Sigmoid colon (tissue), 7 donors: ENCODE results near the gene LAMB3. TPM values are rescaled to one million over a fixed set of nuclear protein-coding genes. Genes with fewer than 3 reads are reported as not detected.

ENCODE experiments used
- DNase-seq: peaks from one replicate; pipeline ENCODE4 v3.0.0-alpha.2; 2019
- H3K27ac ChIP-seq, 4 donors: fragments of 200-600 bp; sonication (generic); one replicate each; pipeline ENCODE4 v1.5.1; 2016 to 2019; ENCODE audit warnings: mild to moderate bottlenecking in 1 of 4
- H3K27me3 ChIP-seq, 3 donors: fragments of 200-600 bp; sonication (generic); one replicate each; pipeline ENCODE4 v1.5.1; 2019; ENCODE audit warnings: mild to moderate bottlenecking in 1 of 3
- H3K36me3 ChIP-seq, 4 donors: fragments of 200-600 bp; sonication (generic); one replicate each; pipeline ENCODE4 v1.5.1; 2016 to 2019
- H3K4me1 ChIP-seq, 4 donors: fragments of 200-600 bp; sonication (generic); one replicate each; pipeline ENCODE4 v1.5.1; 2017 to 2019
- H3K4me3 ChIP-seq, 4 donors: fragments of 200-600 bp; sonication (generic); one replicate each; pipeline ENCODE4 v1.5.1; 2017 to 2019; ENCODE audit warnings: mild to moderate bottlenecking in 2 of 4, moderate library complexity in 1 of 4
- H3K9me3 ChIP-seq, 4 donors: fragments of 200-600 bp in 3 of 4; sonication (generic) in 3 of 4; one replicate each; pipeline versions ENCODE4 v1.5.1 to v1.6.1; 2013 to 2019
- EP300 ChIP-seq, 4 donors: sonication (generic); formaldehyde crosslinking; IDR thresholded peaks; one replicate each; pipeline ENCODE4 v1.6.1; 2017; ENCODE audit warnings: antibody characterized with exemption in 4 of 4
- POLR2A ChIP-seq, 2 donors: fragments of 450-650 bp; IDR thresholded peaks; one replicate each; pipeline ENCODE4 v1.6.1; 2016; ENCODE audit warnings: antibody characterized with exemption in 2 of 2, mild to moderate bottlenecking in 2 of 2, moderate library complexity in 2 of 2
- POLR2AphosphoS5 ChIP-seq, 4 donors: sonication (generic); formaldehyde crosslinking; IDR thresholded peaks; one replicate each; pipeline ENCODE4 v1.6.1; 2017; ENCODE audit warnings: antibody characterized with exemption in 4 of 4
- WGBS, 2 donors: extraction: QIAGEN DNeasy Blood & Tissue Kit; methylation state at CpG; one replicate each; pipeline ENCODE4 v1.1.7; 2013; 5-methylcytosine and 5-hydroxymethylcytosine counted together
- intact Hi-C: fragments of 100-400 bp; cut with DNase I; formaldehyde crosslinking; loops from one replicate; pipeline ENCODE4 v1.15.1; 2023
- polyA plus RNA-seq, 3 donors: library from polyadenylated mRNA; stranded (reverse); fragments of 200-250 nt; gene quantifications; one replicate each; pipeline ENCODE4 v1.2.3, GENCODE V29; 2013
- total RNA-seq, 4 donors: library from RNA; depleted of rRNA; stranded (reverse); fragments of >200 nt; gene quantifications; one replicate each; pipeline ENCODE4 v1.1.0, GENCODE V29; 2016
- TF ChIP-seq, protein P1 (sequence below), 4 experiments: fragments of 450-650 bp in 3 of 4; fragments of 200-600 bp in 1 of 4; IDR thresholded peaks; one replicate each; pipeline ENCODE4 v1.5.1; 2016 to 2019; ENCODE audit warnings: antibody characterized with exemption in 4 of 4, mild to moderate bottlenecking in 3 of 4, moderate library complexity in 2 of 4
- donor health status: healthy with polysubstance abuse.
- donor health status: Bipolar disorder and iron deficiency.
- donor health status: healthy.

The LAMB3 gene
- total and polyA plus RNA-seq, 7 donors = 0.14 to 49.4 (median 9.3) TPM; not detected in 1

DNA sequence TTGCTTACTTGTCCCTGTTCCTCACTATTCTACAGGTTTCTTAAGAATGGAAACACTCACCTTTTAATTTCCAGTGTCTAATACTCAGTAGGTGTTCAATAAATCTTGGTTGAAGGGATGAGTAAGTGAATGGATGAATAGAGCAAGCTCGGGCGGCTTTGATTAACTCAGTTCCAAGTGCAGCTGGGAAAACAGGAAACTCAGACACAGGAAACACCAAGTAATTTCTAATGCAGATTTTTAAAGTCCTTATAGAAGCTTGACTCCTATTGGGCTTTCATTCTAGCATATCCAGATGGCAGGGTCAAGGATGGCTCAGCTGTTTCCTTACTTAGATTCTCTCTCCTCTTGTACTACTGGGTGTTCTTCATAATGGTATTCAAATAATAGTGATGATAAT lies 54.7 kb downstream of the LAMB3 start:
- TF ChIP-seq POLR2AphosphoS5 (IDR thresholded peaks at IDR 0.05) = no peak
- no peak for TF ChIP-seq POLR2A (IDR thresholded peaks at IDR 0.05)
- TF ChIP-seq, protein P1, sequence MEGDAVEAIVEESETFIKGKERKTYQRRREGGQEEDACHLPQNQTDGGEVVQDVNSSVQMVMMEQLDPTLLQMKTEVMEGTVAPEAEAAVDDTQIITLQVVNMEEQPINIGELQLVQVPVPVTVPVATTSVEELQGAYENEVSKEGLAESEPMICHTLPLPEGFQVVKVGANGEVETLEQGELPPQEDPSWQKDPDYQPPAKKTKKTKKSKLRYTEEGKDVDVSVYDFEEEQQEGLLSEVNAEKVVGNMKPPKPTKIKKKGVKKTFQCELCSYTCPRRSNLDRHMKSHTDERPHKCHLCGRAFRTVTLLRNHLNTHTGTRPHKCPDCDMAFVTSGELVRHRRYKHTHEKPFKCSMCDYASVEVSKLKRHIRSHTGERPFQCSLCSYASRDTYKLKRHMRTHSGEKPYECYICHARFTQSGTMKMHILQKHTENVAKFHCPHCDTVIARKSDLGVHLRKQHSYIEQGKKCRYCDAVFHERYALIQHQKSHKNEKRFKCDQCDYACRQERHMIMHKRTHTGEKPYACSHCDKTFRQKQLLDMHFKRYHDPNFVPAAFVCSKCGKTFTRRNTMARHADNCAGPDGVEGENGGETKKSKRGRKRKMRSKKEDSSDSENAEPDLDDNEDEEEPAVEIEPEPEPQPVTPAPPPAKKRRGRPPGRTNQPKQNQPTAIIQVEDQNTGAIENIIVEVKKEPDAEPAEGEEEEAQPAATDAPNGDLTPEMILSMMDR (IDR thresholded peaks at IDR 0.05) = no peak
- TF ChIP-seq EP300 (IDR thresholded peaks at IDR 0.05) = no peak
- intact Hi-C loops = no loop called here
- Histone ChIP-seq H3K27ac (no peak overlapping the region), H3K4me1 (no peaks in the 10 kb centered on the region), H3K9me3 (no peaks in the 10 kb centered on the region), H3K36me3 (no peaks in the 10 kb centered on the region), H3K4me3 (no peak overlapping the region), H3K27me3 (no peaks in the 10 kb centered on the region)
- no peak for DNase-seq
- WGBS, 2 donors = 70 to 81% methylated on average over 2 of the region's 2 CpGs

DNA sequence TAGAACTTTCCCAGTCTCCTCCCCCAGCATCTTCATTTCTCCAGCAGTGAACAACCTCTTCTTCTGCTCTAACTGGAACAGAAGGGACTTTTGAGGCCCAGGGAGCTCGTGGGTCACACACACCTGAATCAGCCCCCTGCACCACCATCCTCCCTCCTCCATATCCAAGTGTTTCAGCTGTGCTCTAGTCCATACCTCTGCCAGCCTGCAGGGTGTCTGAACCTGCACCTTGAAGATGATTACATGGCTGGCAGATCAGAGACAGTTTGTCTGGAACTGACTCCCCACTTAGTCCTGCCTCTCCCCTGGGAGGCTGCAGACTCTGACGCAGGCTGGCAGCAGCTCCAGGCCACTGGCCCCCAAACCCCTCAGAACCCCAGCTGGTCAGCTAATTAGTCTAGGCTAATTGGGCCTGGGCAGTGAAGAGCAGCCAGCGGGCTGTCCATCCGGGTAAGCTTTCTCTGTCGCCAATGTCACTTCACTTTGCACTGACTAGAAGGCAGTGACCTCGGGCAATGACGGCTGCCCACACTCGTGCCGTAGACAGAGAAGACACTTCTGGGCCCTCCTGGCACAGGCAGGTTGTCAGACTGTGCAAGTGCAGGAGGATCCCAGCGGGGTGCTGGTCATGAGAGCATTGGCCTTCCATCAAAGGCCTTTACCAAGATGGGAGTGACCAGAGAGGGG lies 56.5 kb downstream of the LAMB3 start:
- H3K4me1 ChIP-seq = no peaks in the 10 kb centered on the region
- no peaks in the 10 kb centered on the region for H3K36me3 ChIP-seq
- no peak overlapping the region for H3K27ac ChIP-seq
- no peak for TF ChIP-seq POLR2A (IDR thresholded peaks at IDR 0.05)
- TF ChIP-seq EP300 (IDR thresholded peaks at IDR 0.05) = no peak
- TF ChIP-seq POLR2AphosphoS5 (IDR thresholded peaks at IDR 0.05) = no peak
- TF ChIP-seq, protein P1 (IDR thresholded peaks at IDR 0.05) = no peak
- H3K9me3 ChIP-seq = no peaks in the 10 kb centered on the region
- DNase-seq = no peak
- 84 to 89% methylated on average over 10 of the region's 10 CpGs for WGBS, 2 donors
- no peaks in the 10 kb centered on the region for H3K27me3 ChIP-seq
- no peak overlapping the region for H3K4me3 ChIP-seq
- intact Hi-C loops = no loop called here

DNA sequence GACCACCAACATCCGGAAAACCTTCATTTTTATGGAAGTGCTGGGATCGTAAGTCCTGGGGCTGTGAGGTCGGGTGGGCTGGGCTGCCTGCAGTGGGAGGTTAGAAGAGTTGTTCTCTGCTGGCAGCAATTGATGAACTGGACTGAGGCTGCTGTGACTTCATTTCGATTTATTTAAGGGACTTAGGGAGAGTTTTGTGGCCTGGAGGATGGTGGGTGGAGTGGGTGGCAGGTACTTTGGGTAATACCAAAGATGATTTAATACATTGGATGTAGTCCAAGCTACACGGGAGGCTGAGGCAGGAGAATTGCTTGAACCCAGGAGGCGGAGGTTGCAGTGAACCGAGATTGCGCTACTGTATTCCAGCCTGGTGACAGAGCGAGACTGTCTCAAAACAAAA lies 57.2 kb downstream of the LAMB3 start:
- intact Hi-C loops = no loop called here
- Histone ChIP-seq H3K4me3 (no peak overlapping the region), H3K27ac (no peak overlapping the region), H3K4me1 (no peaks in the 10 kb centered on the region), H3K27me3 (no peaks in the 10 kb centered on the region), H3K36me3 (no peaks in the 10 kb centered on the region), H3K9me3 (no peaks in the 10 kb centered on the region)
- TF ChIP-seq, protein P1 (IDR thresholded peaks at IDR 0.05) = no peak
- TF ChIP-seq EP300 (IDR thresholded peaks at IDR 0.05) (no peak), POLR2AphosphoS5 (IDR thresholded peaks at IDR 0.05) (no peak), POLR2A (IDR thresholded peaks at IDR 0.05) (no peak)
- 71 to 79% methylated on average over 9 of the region's 9 CpGs for WGBS, 2 donors
- DNase-seq = no peak

DNA sequence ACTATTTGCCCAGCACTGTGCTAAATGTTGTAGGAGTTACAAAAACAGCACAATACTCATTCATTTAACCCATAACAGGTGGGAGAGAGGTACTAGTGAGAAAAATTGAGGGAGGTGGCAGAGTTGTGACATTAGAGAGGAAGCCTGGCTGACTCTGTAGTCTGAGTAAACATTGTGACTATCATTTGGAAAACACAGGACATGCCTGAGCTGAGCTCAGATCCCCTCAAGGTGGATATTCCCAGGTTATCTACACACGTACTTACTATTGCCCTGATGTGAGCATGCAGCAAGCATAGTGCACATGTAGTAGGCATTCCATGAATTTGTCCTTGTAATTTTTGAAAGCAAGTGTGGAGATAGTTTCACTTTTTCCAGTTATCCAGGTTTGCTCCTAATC lies 57.8 kb downstream of the LAMB3 start:
- Histone ChIP-seq H3K27ac (no peak overlapping the region), H3K4me1 (no peaks in the 10 kb centered on the region), H3K9me3 (no peaks in the 10 kb centered on the region), H3K27me3 (no peaks in the 10 kb centered on the region), H3K4me3 (no peak overlapping the region), H3K36me3 (no peaks in the 10 kb centered on the region)
- no peak for DNase-seq
- WGBS, 2 donors = 81 to 82% methylated on average over 1 of the region's 1 CpG
- TF ChIP-seq EP300 (IDR thresholded peaks at IDR 0.05) = no peak
- TF ChIP-seq, protein P1 (IDR thresholded peaks at IDR 0.05) = no peak
- TF ChIP-seq POLR2A (IDR thresholded peaks at IDR 0.05) = no peak
- no peak for TF ChIP-seq POLR2AphosphoS5 (IDR thresholded peaks at IDR 0.05)
- intact Hi-C loops = no loop called here

DNA sequence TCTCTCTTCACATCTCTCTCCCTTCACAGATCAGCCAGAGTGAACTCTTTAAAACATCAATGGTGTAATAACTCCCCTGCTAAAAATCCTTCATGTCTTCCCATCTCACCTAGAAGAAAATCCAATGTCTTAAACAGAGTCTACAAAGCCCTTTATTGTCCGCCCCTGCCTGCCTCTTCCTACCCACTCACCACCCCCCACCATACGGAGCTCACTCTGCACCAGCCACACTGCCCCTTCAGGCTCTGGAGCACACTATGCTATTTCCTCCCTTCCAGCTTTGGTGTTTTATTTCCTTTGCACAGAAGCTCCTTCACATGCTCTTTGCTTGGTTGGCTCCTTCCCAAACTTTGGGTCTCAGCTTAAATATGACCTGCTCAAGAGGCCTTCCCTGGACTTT lies 58.5 kb downstream of the LAMB3 start:
- no peak overlapping the region for H3K4me3 ChIP-seq
- H3K36me3 ChIP-seq = no peaks in the 10 kb centered on the region
- TF ChIP-seq POLR2A (IDR thresholded peaks at IDR 0.05) = no peak
- H3K27ac ChIP-seq = no peak overlapping the region
- no peaks in the 10 kb centered on the region for H3K9me3 ChIP-seq
- no peak for DNase-seq
- H3K27me3 ChIP-seq = no peaks in the 10 kb centered on the region
- intact Hi-C loops = no loop called here
- H3K4me1 ChIP-seq = no peaks in the 10 kb centered on the region
- WGBS, 2 donors = 75 to 82% methylated on average over 2 of the region's 2 CpGs
